HG03565 (cell line): ENCODE results near the gene DACH1.

Experiments
- ATAC-seq: cut with Tn5 transposase; IDR thresholded peaks from one replicate; pipeline ENCODE4 v1.9.1; 2021; ENCODE audit warnings: mild to moderate bottlenecking, moderate library complexity; ENCODE audit not compliant: unreplicated experiment

The DACH1 gene

DNA sequence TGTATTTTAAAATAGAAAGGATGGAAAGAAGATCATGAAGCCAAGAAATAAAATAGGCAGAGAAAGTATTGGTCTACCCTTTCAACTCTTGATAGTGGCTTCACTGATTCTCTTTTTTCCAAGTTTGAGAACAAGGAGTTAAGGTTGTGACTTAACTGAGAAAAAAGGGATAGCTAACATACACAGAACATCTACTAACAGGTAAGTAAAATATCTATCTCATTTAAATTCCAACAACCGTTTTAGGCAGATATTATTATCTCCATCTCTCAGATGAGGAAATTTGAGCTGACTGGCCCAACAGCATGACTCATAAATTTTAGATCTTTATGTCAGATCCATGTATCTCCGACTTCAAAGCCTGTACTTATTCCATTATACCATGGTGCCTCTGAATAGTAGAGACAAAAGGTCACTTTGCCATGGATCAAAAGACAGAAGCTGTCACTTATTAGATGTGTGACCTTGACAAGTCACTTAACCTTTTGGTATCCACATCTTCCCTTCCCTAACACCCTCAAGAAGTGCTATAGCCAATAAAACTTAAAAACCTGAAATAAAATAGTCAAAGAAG is 152.1 kb downstream of the DACH1 start:
- ATAC-seq = no peak

DNA sequence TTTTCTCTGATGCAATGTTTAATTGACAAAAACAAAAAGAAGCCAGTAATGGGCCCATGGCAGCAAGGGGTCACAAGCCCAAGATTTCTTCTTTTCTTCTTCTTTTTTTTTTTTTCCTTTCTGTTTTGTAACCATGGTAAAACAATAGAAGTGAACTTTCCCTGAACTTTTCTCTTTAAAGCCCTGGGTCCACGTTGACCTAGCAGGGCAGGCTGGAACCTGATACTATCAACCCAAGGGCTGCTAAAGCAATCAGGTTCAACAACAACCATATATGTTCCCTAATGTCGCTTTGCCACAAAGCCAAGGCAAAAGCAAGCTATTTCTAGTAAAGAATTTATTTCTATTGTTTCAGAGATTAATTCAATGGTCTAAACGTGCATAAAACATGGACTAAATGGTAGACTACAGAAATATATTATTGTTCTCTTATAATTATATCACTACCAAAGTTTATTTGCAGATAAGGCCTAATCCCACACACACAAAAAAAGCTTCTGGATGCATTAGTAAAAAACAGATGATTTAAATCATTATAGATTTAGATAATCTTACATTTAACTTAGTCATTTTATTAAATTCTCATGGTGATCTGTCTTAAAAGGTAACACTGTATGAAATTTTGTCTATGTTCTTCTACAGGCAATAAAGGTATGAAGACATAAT is 153.9 kb downstream of the DACH1 start:
- no peak for ATAC-seq

DNA sequence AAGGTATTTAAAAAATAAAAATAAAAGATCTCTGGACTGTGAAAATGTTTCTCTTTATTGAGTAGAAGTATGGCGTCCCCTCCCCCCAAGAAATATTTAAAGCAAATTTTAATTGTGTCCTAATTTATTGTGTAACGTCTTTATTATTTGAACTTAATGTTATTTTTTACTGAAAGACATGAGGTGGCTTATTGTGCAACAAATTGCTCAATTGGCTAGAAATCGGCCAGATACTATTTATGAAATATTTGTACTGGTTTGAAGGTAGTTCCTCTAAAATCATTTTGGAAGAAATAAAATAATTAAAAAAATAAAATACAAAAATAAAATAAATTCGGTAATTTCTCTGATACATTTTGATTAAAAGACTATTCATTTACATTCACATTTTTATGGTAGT is 162.3 kb downstream of the DACH1 start:
- no peak for ATAC-seq

DNA sequence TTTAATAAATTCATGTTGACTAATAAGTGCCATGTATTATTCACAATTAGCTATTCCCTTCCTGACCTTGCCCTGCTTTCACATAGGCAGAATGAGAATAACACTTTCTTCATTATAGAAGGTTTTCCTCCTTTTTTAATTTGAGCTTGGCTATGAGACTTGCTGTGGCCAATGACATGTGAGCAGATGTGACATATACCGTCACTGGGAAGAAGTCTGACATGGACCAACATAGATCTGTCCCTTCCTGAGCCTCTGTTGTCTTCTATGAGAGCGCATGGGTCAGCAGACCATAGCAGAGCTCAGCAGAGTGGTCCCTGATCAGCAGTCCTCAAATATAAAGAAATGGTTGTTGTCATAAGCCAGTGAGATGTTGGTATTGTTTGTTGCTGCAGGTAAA is 163.9 kb downstream of the DACH1 start:
- ATAC-seq = no peak

DNA sequence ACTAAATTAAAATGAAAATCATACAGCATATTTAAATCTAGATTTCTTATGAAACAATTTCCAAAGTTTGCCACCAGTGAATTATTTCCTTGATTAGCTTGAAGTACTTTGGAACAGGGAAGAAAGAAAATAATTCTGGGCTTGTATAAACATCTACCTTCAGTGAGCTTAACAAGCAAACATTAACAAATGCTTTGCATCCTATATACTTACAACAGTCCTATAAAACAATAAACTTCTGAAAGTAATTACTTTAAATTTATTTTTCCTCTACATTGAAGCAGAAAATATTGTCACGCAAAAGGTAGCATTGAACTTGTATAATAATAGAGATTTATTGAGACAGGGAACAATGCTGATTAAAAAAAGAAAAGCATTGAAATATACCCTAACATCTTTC is 164.8 kb downstream of the DACH1 start:
- ATAC-seq = no peak

DNA sequence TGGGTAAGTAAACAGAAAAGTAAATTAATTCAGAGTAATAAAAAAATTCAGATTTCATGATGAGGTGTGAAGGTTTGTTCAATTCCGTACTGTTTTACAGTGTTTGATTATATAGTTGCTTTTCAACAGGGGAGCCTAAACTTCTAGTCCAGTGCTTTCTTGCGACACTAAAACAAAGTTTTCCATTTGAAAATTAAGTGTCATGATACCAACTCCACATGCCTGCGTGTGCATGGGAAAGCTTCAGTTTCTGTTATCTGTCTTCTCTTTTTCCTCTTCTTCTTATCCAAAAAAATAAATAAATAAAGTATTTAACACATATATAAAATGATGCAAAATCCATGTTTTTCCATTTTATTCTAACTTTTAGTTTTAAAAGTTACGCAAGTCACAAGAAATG is 165.3 kb downstream of the DACH1 start:
- no peak for ATAC-seq

DNA sequence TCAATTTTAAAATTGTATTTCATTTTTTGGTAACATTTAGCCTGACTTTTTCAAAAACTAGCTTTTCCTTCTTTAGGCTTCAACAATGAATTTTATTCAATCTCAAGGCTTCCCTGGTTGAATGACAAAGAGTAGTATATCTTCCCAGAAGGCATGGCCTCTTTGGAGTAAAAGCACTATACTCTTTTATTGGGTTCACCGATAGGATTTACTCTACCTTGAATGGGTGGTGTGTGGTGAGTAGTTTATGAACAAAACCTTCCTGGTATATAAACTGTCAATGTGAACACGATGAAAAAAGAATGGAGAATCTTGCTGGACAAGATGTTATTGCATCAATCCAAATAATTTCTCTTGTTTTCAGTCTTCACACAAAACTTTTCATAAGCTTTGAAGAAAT is 167.7 kb downstream of the DACH1 start:
- ATAC-seq = no peak

DNA sequence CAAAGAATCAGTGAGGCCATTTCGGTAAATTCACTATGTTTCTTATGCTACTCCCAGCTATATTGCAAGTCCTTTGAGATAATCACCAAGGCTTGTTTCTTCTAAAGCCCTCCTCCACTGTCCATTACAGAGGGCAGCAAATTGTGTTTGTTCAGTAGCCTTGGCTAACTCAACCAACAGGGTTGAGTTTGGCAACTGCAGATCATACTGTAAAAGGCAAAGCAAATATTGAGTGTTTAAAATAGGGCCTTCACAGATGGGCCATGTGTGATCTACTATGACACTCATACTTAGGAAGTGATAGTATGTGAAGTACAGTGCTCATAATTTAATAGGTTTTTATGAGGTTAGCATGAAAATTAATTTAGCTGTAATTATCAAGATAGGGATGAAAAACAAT is 171.3 kb downstream of the DACH1 start:
- no peak for ATAC-seq

DNA sequence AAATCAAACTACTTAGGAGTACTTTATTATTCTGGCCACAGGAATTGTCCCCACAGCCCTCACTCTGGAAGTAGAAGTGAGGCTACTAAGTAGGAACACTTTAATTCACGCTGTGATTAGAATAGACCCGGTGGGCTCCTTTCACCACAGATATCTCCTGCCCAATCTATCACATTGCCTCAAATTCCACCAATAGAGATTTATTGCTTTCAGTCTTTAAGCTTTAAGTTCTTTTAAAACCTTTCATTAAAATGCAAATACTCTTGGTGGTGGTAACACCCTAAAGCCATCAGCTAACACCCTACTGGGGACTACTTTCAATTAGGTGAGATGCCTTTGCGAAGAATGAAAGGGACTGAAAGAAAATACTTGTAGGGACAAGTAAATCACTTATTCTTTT is 181.9 kb downstream of the DACH1 start:
- no peak for ATAC-seq

DNA sequence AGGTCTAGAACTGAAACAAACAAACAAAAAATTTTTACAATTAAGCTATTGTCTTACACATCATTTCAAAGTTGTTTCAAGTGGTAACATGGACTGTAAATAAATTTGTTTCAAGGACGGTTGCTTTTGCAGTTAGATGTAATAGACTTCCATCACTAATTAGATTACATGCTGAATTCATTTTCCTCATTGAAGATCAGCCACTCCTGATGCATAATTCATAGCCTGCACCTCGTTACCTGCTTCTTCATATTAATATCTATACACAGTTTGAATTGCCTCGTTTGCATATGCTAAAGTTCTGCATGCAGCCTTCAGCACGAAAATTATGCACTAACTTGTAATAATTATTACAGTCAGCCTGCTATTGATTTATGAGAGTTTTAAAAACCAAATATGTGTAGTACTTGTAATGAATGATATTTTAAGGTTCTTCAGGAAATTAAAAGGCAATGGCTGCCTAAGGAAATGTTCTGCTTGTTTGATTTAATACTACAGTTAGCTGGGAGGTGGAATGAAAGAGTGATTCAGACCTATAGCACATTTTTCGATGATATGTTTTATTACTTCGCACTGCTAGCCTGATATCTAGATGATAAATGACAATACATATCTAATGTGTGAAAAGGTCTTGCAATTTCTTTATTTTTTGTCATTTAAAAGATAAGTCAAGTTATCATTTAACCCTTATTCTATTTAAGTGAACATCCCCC is 184.9 kb downstream of the DACH1 start:
- ATAC-seq = no peak

DNA sequence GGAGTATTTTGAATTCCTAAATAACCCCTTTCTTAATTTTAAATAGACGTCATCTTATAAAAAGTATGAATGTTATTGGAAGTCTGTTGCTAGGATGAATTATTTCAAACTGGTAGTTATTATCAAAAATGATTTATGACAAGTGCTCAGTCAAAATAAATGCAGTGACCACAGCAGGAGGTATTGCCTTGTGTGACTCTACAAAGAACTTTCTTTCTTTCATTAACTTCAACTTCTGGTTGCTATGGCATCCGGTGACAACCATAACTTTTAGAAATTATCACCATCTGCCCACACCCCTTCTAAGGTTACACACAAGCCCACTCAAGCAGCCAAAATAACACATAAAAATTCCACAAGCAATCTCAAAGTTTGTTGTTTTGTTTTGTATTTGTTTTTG is 189.9 kb downstream of the DACH1 start:
- no peak for ATAC-seq

DNA sequence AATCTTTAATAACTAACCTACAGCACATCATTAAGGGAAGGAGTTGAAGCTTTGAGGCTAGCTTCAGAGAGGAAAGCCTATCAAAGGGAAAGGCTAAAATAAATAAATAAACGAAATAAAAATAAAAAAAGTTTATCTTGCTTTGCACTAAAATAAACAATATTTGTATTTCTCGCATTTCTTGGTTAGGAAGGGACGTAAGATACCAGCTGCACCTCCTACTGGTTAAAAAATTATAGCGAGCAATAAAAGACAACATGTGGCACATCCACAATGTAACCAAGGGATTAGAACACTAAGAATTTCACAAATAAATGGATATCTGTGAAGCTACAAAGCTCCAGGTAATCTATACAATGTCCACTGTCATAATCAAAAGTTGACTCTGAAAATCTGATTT is 194.5 kb downstream of the DACH1 start:
- no peak for ATAC-seq

DNA sequence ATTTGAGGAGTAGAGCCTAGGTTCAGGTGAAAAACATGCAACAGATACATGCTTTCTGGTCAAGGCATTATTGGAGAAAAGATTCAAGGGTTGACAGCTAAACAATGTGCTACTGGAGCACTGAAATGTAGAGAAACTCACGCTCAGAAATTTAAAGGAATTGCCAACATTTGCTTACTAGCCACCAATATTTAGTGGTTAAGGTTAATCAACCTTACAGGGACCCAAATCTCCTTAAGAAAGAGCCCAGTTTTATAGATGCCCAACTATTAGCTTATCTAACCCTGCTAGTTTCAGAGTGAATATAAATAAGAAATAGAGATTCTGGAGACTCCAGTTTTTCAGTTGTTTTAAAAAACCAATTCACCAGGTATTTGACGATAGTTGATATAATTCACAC is 203.6 kb downstream of the DACH1 start:
- no peak for ATAC-seq

DNA sequence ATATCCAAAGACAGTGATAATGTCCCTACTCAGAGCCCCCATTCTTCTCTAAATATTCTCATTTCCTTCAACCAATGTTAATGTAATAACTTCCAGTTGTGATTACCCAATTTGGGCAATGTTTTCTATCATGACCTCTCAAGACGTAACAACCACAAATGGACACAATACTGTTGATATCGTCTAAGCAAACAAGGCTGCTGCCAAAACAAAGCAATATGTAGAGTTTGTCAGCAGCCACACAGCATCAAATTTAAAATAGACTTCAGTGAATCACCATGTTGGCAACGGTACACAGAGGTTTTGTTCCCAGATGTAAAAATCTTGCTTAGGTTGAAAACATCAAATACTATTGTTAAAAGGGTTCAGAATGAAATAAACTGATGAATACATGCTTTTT is 205.1 kb downstream of the DACH1 start:
- no peak for ATAC-seq

DNA sequence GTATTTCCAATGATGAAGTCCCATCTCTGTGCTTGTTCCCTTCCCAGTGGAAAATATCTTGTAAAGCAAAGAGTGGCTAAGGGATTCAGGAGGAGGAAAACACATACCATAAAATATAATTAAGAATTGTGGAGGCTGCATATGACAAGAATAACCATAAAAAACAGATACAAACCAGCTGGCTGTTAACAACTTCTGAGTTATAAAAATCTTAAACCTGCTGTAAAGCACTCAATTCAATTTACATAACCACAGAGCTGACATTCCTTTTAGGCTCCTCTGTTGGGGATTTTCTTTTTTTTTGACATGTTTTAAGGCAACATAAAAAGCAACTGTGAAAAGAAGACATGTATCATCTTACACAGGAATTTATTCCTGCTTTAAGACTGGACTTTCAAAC is 207.6 kb downstream of the DACH1 start:
- ATAC-seq = no peak

DNA sequence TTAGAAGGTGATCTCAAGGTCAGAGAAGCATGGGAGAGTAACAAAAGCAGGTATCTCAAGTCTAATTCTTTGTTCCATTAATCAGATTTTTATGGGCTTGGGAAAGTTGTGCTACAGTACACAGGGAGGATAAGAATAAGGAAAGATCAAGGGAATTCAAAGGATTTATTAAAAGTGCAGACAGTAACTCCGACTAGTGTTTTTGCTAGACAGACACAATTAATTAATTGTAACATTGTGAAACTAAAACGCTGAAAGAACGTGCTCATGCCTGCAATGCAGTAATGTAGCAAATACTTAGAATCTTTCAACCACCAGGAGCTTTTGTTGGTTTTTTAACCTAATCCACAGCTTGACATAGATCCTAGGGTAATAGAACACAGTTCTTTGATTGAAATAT is 221.5 kb downstream of the DACH1 start:
- ATAC-seq = no peak

DNA sequence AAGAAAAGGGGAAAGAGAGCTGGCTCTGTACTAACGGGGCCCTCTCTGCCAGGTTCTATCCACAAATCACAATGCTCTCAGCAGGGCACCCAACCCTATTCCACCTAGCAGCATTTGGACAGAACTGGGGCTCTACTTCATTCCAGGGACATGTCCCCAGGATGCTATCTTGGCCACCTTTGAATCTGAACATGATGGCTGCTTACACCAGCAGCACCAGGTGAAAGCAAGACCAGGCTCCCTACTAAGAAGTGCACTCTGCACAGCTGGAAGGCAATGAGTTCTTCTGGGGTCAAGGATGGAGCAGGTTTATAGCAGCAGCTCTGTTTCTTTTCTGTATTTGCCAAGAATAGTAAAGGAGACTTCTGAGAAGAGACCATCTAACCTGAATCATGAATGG is 222.4 kb downstream of the DACH1 start:
- ATAC-seq = no peak

DNA sequence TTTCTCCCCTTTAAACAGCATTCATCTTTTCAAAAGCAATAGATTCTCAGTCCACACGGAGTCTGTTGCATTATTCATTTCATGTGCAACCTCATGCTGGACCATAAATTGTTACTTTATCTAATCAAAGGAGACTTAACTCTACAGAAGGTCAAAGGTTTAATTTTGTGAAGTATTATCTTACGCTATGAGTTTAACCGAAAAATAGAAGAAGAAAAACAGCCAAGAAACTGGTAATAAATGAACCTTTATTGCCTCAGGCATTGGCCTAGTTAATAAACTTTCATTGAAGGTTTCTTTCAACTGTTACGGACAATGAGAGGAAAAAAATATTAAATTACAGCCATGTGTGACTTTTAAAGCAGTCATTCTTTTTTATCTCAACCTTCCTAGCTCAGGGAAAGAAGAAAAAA is 223.6 kb downstream of the DACH1 start:
- no peak for ATAC-seq

DNA sequence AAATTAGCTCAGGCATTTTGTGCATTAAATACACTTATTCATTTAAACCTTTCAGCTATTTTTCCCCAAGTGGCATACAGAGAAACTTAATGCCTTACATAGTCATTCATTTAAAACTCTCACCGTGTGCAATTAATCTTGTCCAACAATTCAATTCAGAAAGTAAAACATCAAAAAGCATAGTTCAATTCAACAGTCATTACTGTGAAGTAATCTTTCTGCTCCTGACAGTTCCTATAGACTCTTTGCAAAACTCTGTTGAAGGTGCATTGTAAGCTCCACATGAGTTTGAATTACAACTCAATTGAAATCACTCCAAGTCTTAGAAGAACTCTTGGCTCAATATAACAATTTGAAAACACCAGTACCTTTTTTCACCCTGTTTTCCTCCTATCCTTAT is 228.3 kb downstream of the DACH1 start:
- ATAC-seq = no peak

DNA sequence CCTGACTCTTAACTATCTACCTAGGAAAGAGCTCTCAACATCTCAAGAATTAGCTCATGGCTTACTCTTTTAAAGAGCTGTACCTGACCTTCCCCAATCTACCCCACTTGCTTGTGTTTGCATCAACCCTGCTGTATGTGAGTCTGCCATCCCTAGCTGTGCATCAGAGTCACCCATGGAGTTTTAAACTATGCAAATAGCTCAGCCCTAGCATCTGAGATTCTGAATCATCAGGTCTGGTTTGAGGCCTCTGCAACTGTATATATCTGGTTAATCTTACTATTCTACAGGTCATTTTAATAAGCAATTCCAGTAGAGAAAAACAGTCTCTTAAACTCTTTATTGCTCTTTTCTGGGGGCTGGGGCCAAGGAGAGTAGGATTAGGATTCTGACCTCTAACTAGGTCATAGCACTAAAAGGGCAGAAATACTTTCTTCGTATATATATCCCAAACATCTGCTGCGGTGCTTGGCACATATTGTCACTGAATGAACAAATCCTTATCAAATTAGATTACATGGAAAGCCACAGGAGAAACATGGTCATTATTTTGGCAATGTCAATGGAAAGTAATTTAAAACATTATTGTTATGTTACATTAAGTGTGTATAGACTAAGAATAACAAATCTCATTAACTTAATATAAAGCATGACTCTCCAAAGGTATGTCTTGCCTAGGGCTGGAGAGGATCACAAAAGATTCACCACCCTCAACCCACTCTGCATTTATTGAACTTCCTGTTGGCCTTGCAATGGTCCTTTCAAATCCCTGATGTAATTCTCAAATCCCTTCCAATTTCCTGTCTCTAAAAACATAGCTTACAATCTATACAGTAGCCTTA is 232.2 kb downstream of the DACH1 start:
- ATAC-seq = no peak

DNA sequence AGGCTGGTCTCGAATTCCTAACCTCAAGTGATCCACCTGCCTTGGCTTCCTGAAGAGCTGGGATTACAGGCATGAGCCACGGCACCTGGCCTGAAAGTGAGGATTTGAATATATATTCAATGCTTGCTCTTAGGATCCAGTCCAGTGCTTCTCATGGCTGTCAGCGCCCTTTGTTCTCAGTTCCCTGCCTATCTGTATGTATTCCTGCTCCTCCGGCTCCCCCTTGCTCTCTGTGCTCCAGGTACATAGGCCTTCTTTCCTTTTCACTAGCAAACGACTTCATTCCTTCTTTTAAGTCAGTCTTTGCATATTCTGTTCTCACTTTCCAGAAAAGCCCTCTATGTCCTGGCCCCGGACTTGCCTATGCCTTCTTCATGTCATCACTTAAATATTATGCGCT is 232.8 kb downstream of the DACH1 start:
- ATAC-seq = no peak

DNA sequence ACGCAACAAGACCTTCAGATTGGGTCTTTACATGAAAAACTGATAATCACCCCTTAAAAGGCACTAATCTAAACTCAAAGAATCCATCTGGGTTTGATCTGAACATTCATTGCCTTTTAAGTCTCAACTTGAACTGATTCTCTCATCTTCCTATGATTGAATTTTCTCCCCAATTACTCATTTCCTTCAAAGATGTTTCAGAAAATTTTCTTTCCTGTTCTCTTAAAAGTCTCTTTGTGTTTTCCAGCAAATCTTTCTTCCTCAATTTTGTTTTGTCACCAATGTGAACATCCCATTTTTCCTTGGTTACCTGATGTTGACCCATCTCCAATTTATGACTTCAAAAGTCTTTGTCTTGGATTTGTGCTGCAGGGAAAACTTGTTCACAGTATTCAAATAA is 234.3 kb downstream of the DACH1 start:
- no peak for ATAC-seq
